IMR-90 (cell line): ENCODE data around the gene LRRK2. TPM values are rescaled to one million over a fixed set of nuclear protein-coding genes. Genes with fewer than 3 reads are reported as not detected.

ENCODE experiments used
- ATAC-seq: fragments of 200-7000 bp; cut with Tn5 transposase; 2 replicates; pipeline ENCODE4 v1.9.1; 2020; ENCODE audit warnings: low read depth, mild to moderate bottlenecking, moderate library complexity
- BruUV-seq: library from RNA; stranded (reverse); fragments of 400-500 nt; replicated peaks from 2 replicates; lab custom pipeline; 2021; lab: Mats Ljungman, UMichigan
- CTCF ChIA-PET: fragments of 300-600 bp; formaldehyde crosslinking; extraction: SDS; loops from one replicate; lab custom pipeline; 2021; ENCODE audit warnings: antibody characterized with exemption; lab: Yijun Ruan, JAX
- POLR2A ChIA-PET: fragments of 300-600 bp; sonication (Branson Sonifier 250); formaldehyde crosslinking; loops from one replicate; lab custom pipeline; 2022; ENCODE audit warnings: antibody characterized with exemption; ENCODE audit not compliant: unreplicated experiment; lab: Charles Lee
- DNase-seq: peaks from one replicate; pipeline ENCODE4 v3.0.0; 2013
- H2AFZ ChIP-seq: replicated peaks from 2 replicates; pipeline ENCODE3; 2013; ENCODE audit warnings: low read length, mild to moderate bottlenecking; ENCODE audit not compliant: poor library complexity
- H2AK5ac ChIP-seq: 2 replicates; pipeline ENCODE4 v1.6.1; 2013; ENCODE audit warnings: low read depth, low read length, inconsistent platforms
- H2AK9ac ChIP-seq: replicated peaks from 2 replicates; pipeline ENCODE3; 2013; ENCODE audit warnings: mild to moderate bottlenecking, low read depth, low read length, moderate library complexity; ENCODE audit not compliant: poor library complexity
- H2BK120ac ChIP-seq: 2 replicates; pipeline ENCODE4 v1.6.1; 2013; ENCODE audit warnings: low read depth, low read length, inconsistent platforms
- H2BK15ac ChIP-seq: 3 replicates; pipeline ENCODE4 v1.6.1; 2013; ENCODE audit warnings: low read depth, low read length, inconsistent platforms
- H2BK20ac ChIP-seq: 2 replicates; pipeline ENCODE4 v1.6.1; 2013; ENCODE audit warnings: low read depth, mild to moderate bottlenecking, inconsistent platforms, low read length, moderate library complexity
- H2BK5ac ChIP-seq: 2 replicates; pipeline ENCODE4 v1.6.1; 2013; ENCODE audit warnings: mild to moderate bottlenecking, low read depth, low read length, inconsistent platforms; ENCODE audit not compliant: poor library complexity, severe bottlenecking
- H3K14ac ChIP-seq: replicated peaks from 2 replicates; pipeline ENCODE4 v1.6.1; 2013; ENCODE audit warnings: low read depth, low read length, inconsistent platforms
- H3K18ac ChIP-seq: 2 replicates; pipeline ENCODE4 v1.6.1; 2013; ENCODE audit warnings: low read depth, low read length, control low read depth
- H3K23ac ChIP-seq: 2 replicates; pipeline ENCODE4 v1.6.1; 2013; ENCODE audit warnings: low read depth, low read length, inconsistent platforms
- H3K27ac ChIP-seq: 2 replicates; pipeline ENCODE4 v1.5.1; 2013; ENCODE audit warnings: mild to moderate bottlenecking, control low read depth, low read length; ENCODE audit not compliant: insufficient read depth
- H3K27me3 ChIP-seq: 2 replicates; pipeline ENCODE4 v1.6.1; 2013; ENCODE audit warnings: low read length; ENCODE audit not compliant: control insufficient read depth, insufficient read depth
- H3K36me3 ChIP-seq: 2 replicates; pipeline ENCODE4 v1.6.1; 2013; ENCODE audit warnings: low read length, mixed read lengths; ENCODE audit not compliant: control insufficient read depth, insufficient read depth
- H3K4ac ChIP-seq: 2 replicates; pipeline ENCODE4 v1.6.1; 2013; ENCODE audit warnings: low read depth, low read length, inconsistent platforms
- H3K4me1 ChIP-seq: 2 replicates; pipeline ENCODE4 v1.6.1; 2013; ENCODE audit warnings: low read length, mixed read lengths; ENCODE audit not compliant: control insufficient read depth, insufficient read depth
- H3K4me2 ChIP-seq: 2 replicates; pipeline ENCODE4 v1.6.1; 2013; ENCODE audit warnings: low read depth, mild to moderate bottlenecking, control low read depth, low read length, moderate library complexity
- H3K4me3 ChIP-seq: 2 replicates; pipeline ENCODE4 v1.5.1; 2013; ENCODE audit warnings: low read depth, mild to moderate bottlenecking, control low read depth, low read length, moderate library complexity; ENCODE audit not compliant: insufficient read depth
- H3K56ac ChIP-seq: 2 replicates; pipeline ENCODE4 v1.6.1; 2013; ENCODE audit warnings: low read length, inconsistent platforms; ENCODE audit not compliant: insufficient read depth; ENCODE audit errors: extremely low read depth
- H3K79me1 ChIP-seq, 2 experiments: 2 replicates each; pipeline ENCODE4 v1.6.1; 2013; ENCODE audit warnings: low read length in 2 of 2, inconsistent platforms in 1 of 2, low read depth in 1 of 2
- H3K9ac ChIP-seq: 2 replicates; pipeline ENCODE4 v1.6.1; 2013; ENCODE audit warnings: low read depth, low read length, control low read depth
- H3K9me1 ChIP-seq: 2 replicates; pipeline ENCODE4 v1.6.1; 2013; ENCODE audit warnings: low read length, inconsistent platforms; ENCODE audit not compliant: insufficient read depth
- H3K9me3 ChIP-seq: 2 replicates; pipeline ENCODE4 v1.6.1; 2013; ENCODE audit warnings: low read length; ENCODE audit not compliant: control insufficient read depth, insufficient read depth
- H4K20me1 ChIP-seq: 2 replicates; pipeline ENCODE4 v1.6.1; 2013; ENCODE audit warnings: low read length, inconsistent platforms; ENCODE audit not compliant: insufficient read depth
- H4K5ac ChIP-seq: 2 replicates; pipeline ENCODE4 v1.6.1; 2013; ENCODE audit warnings: mild to moderate bottlenecking, low read depth, low read length, control low read depth
- H4K8ac ChIP-seq, 2 experiments: 2 replicates each; pipeline ENCODE4 v1.6.1; 2013; ENCODE audit warnings: low read depth in 2 of 2, low read length in 2 of 2, control low read depth in 1 of 2, inconsistent platforms in 1 of 2
- H4K91ac ChIP-seq: 2 replicates; pipeline ENCODE4 v1.6.1; 2013; ENCODE audit warnings: low read depth, low read length, inconsistent platforms; ENCODE audit not compliant: insufficient read depth
- BHLHE40 ChIP-seq: fragments of 150-350 bp; IDR thresholded peaks from 2 replicates; pipeline ENCODE4 v1.6.1; 2016; ENCODE audit warnings: mild to moderate bottlenecking, low read depth, low read length
- CEBPB ChIP-seq: IDR thresholded peaks from 2 replicates; pipeline ENCODE4 v1.6.1; 2012; ENCODE audit warnings: low read depth, low read length, improper control_type of control experiment
- CHD1 ChIP-seq: IDR thresholded peaks from 2 replicates; pipeline ENCODE4 v1.6.1; 2012; ENCODE audit warnings: low read depth, low read length, improper control_type of control experiment
- ELK1 ChIP-seq: fragments of 150-350 bp; IDR thresholded peaks from 2 replicates; pipeline ENCODE4 v1.6.1; 2016; ENCODE audit warnings: low read depth, mild to moderate bottlenecking, low read length, moderate library complexity, borderline replicate concordance
- MAFK ChIP-seq: IDR thresholded peaks from 2 replicates; pipeline ENCODE4 v1.6.1; 2012; ENCODE audit warnings: low read depth, low read length, improper control_type of control experiment
- MAZ ChIP-seq: IDR thresholded peaks from 2 replicates; pipeline ENCODE4 v1.6.1; 2012; ENCODE audit warnings: low read depth, mild to moderate bottlenecking, low read length, improper control_type of control experiment, moderate library complexity, borderline replicate concordance
- MXI1 ChIP-seq: IDR thresholded peaks from 2 replicates; pipeline ENCODE4 v1.6.1; 2012; ENCODE audit warnings: low read depth, mild to moderate bottlenecking, low read length, moderate library complexity, borderline replicate concordance
- NFE2L2 ChIP-seq: fragments of 150-350 bp; IDR thresholded peaks from 2 replicates; pipeline ENCODE4 v1.6.1; 2016; ENCODE audit warnings: low read depth, mild to moderate bottlenecking, low read length
- POLR2A ChIP-seq: IDR thresholded peaks from 2 replicates; pipeline ENCODE4 v1.6.1; 2012; ENCODE audit warnings: mild to moderate bottlenecking, low read depth, low read length
- RAD21 ChIP-seq: IDR thresholded peaks from 2 replicates; pipeline ENCODE4 v1.6.1; 2012; ENCODE audit warnings: low read length, improper control_type of control experiment
- RCOR1 ChIP-seq: IDR thresholded peaks from 2 replicates; pipeline ENCODE4 v1.6.1; 2012; ENCODE audit warnings: mild to moderate bottlenecking, low read length, improper control_type of control experiment; ENCODE audit not compliant: insufficient replicate concordance
- RFX5 ChIP-seq: IDR thresholded peaks from 2 replicates; pipeline ENCODE4 v1.8.0; 2012; ENCODE audit warnings: low read depth, mild to moderate bottlenecking, low read length, moderate library complexity
- SMC3 ChIP-seq: fragments of 150-350 bp; IDR thresholded peaks from 2 replicates; pipeline ENCODE4 v1.6.1; 2016; ENCODE audit warnings: low read depth, mild to moderate bottlenecking, antibody characterized with exemption, low read length, moderate library complexity
- WGBS, 2 experiments: methylation state at CpG; one replicate each; pipeline versions ENCODE4 v1.1.5 to v1.1.7; 2013; ENCODE audit warnings: missing lambda C conversion rate in 2 of 2; ENCODE audit not compliant: insufficient read length in 1 of 2; ENCODE audit errors: extremely low coverage in 2 of 2; 5-methylcytosine and 5-hydroxymethylcytosine counted together
- dilution Hi-C: fragments of 300-500 bp; cut with HindIII; formaldehyde crosslinking; loops from one replicate; pipeline ENCODE4 v1.14.3; 2018; ENCODE audit warnings: low sequenced_read_pairs; ENCODE audit not compliant: unreplicated experiment
- in situ Hi-C: fragments of 300-500 bp; cut with MboI; formaldehyde crosslinking; loops from 3 replicates; pipeline ENCODE4 v1.14.3; 2019; ENCODE audit warnings: low sequenced_read_pairs, inconsistent platforms, mixed read lengths
- intact Hi-C: fragments of 100-400 bp; cut with micrococcal nuclease; formaldehyde crosslinking; loops from 2 replicates; pipeline ENCODE4 v1.10.0; 2022
- polyA plus RNA-seq, 3 experiments: library from polyadenylated mRNA; depleted of rRNA; stranded (reverse); fragments of >200 nt; gene quantifications; 2 replicates each; pipeline ENCODE4 v1.2.3, GENCODE V29; 2012; ENCODE audit warnings: low replicate concordance in 1 of 3
- total RNA-seq: library from RNA; depleted of rRNA; stranded (reverse); fragments of >200 nt; gene quantifications from 2 replicates; pipeline ENCODE4 v1.2.3, GENCODE V29; 2012
- TF ChIP-seq, protein P1 (sequence below): fragments of 150-350 bp; IDR thresholded peaks from 2 replicates; pipeline ENCODE4 v1.6.1; 2017; ENCODE audit warnings: mild to moderate bottlenecking, antibody characterized with exemption, low read length, low read depth
- TF ChIP-seq, protein P2 (sequence below): conservative IDR thresholded peaks from 2 replicates; pipeline ENCODE4 v1.5.1; 2012; ENCODE audit warnings: mild to moderate bottlenecking, low read depth, low read length, improper control_type of control experiment

LRRK2 gene
- total and polyA plus RNA-seq, 2 of the 4 experiments (the other 2 are of a cell fraction): 0.17 to 0.54 TPM

GRCh38 chr12:40178701-40179100 lies 46.1 kb upstream of the LRRK2 start:
- H3K4ac ChIP-seq: no peak overlapping the region
- H3K4me3 ChIP-seq: no peak overlapping the region
- no peak overlapping the region for H2BK120ac ChIP-seq
- ChIA-PET POLR2A (no interaction called here), CTCF (no interaction called here)
- H2BK20ac ChIP-seq: no peak overlapping the region
- in situ Hi-C loops (no loop called here), intact Hi-C loops (no loop called here), dilution Hi-C loops (no loop called here)
- no peak overlapping the region for H3K23ac ChIP-seq
- H3K27ac ChIP-seq: no peak overlapping the region
- no peak overlapping the region for H4K5ac ChIP-seq
- TF ChIP-seq NFE2L2 (no peak), RFX5 (no peak), CEBPB (no peak), BHLHE40 (no peak), RCOR1 (no peak), POLR2A (no peak), MAZ (no peak), RAD21 (no peak), SMC3 (no peak), MAFK (no peak), CHD1 (no peak), MXI1 (no peak), ELK1 (no peak)
- TF ChIP-seq, protein P1, sequence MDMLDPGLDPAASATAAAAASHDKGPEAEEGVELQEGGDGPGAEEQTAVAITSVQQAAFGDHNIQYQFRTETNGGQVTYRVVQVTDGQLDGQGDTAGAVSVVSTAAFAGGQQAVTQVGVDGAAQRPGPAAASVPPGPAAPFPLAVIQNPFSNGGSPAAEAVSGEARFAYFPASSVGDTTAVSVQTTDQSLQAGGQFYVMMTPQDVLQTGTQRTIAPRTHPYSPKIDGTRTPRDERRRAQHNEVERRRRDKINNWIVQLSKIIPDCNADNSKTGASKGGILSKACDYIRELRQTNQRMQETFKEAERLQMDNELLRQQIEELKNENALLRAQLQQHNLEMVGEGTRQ: no peak
- TF ChIP-seq, protein P2, sequence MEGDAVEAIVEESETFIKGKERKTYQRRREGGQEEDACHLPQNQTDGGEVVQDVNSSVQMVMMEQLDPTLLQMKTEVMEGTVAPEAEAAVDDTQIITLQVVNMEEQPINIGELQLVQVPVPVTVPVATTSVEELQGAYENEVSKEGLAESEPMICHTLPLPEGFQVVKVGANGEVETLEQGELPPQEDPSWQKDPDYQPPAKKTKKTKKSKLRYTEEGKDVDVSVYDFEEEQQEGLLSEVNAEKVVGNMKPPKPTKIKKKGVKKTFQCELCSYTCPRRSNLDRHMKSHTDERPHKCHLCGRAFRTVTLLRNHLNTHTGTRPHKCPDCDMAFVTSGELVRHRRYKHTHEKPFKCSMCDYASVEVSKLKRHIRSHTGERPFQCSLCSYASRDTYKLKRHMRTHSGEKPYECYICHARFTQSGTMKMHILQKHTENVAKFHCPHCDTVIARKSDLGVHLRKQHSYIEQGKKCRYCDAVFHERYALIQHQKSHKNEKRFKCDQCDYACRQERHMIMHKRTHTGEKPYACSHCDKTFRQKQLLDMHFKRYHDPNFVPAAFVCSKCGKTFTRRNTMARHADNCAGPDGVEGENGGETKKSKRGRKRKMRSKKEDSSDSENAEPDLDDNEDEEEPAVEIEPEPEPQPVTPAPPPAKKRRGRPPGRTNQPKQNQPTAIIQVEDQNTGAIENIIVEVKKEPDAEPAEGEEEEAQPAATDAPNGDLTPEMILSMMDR: no peak
- WGBS, 2 experiments: 20% methylated on average over 1 of the region's 4 CpGs; no CpG with 5 or more reads in 1 of the 2 experiments
- ATAC-seq (no peak), DNase-seq (no peak)
- no peaks in the 10 kb centered on the region for H3K9me3 ChIP-seq
- no peak overlapping the region for H3K18ac ChIP-seq
- no peaks in the 10 kb centered on the region for H3K4me1 ChIP-seq
- no peaks in the 10 kb centered on the region for H4K20me1 ChIP-seq
- no peak overlapping the region for H4K91ac ChIP-seq
- H3K9ac ChIP-seq: no peak overlapping the region
- H2AK5ac ChIP-seq: no peak overlapping the region
- no peak overlapping the region for H2BK5ac ChIP-seq
- no peak overlapping the region for H2AFZ ChIP-seq
- H3K9me1 ChIP-seq: no peaks in the 10 kb centered on the region
- no peak overlapping the region for H4K8ac ChIP-seq
- no peaks in the 10 kb centered on the region for H3K36me3 ChIP-seq
- no peak overlapping the region for H3K4me2 ChIP-seq
- no peak overlapping the region for H2BK15ac ChIP-seq
- H2AK9ac ChIP-seq: no peak overlapping the region
- no peak overlapping the region for H3K56ac ChIP-seq
- H3K79me1 ChIP-seq: no peaks in the 10 kb centered on the region
- no TSS peak for BruUV-seq
- H3K14ac ChIP-seq: no peak overlapping the region
- H3K27me3 ChIP-seq: no peaks in the 10 kb centered on the region
